ENCODE data around the gene DERA.
A peak's percentile ranks its signal among the peaks of the same experiment; 100 is the strongest.
"Not testable (repeated sequence)": the region's sequence is repeated elsewhere in the genome, so short reads cannot be mapped to it uniquely, and the experiment has no call there.

Gene DERA

DNA sequence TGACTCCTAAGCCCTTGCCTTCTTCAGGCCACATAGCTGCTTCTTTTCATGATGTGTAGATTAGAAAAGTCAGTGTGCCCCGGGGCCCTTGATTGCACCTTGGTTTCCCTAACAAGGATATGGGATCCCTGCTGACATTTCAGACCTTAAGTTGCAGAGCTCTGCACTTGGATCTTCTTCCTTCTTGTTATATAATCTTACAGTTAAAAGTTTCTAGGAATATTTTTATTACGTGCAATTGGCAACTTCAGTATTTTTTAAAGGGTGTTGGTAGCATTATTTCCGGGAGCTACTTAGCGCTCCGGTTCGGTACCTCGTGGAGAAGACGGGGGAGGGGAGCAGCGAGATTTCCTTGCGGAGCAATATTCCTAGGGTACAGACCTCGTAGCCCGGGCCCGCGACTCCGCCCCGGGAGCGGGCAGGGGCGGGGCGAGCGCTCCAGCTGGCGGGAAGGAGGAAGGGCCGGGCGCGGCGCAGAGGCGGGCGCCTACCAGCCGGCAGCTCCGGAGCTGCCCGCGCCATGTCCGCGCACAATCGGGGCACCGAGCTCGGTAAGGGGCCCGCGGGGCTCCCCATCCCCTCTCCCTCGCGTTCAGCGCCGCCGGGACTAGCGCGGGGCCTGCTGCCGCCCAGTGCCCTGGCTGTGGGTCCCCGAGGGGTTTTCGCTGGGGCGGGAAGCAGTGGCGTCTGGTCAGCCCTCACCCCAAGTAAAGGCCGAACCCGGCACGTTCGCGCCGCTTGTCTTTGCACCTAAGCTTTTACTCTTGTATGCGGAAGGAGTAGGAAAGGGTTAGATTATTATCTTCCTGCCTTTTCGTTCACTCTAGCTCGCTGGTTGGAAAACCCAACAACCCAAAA, at the start of gene DERA:
Gene DERA (plus strand): TSS at position 469 of the 858 bp plus-strand sequence. CDS start 52 bp downstream, at position 521.
- Histone ChIP-seq H3K27me3 (ENCODE audit: insufficient read depth, insufficient read length) (no peaks in the 10 kb centered on the region), H3K4me1 (ENCODE audit: insufficient read depth, insufficient read length) (no peaks in the 10 kb centered on the region), H3K9me3 (ENCODE audit: insufficient read depth, low read length) (no peaks in the 10 kb centered on the region), H3K36me3 (ENCODE audit: insufficient read depth, insufficient read length, low read length) (peaks cover 13% of the 10 kb centered on the region), H3K4me3 (ENCODE audit: insufficient read length, low read depth) (peak within 1 kb of the TSS; percentile 87), H3K9ac (ENCODE audit: insufficient read length, low read depth) (peak within 1 kb of the TSS; percentile 97)
- TF ChIP-seq ZNF274 (IDR thresholded peaks at IDR 0.05; ENCODE audit: low read depth, low read length) (no peak), SUZ12 (IDR thresholded peaks at IDR 0.05; ENCODE audit: extremely low read depth, insufficient read depth, insufficient read length) (no peak), YY1 (IDR thresholded peaks at IDR 0.05; ENCODE audit: insufficient read depth, insufficient read length) (no peak)
- peak; percentile 95 for DNase-seq (ENCODE audit: low read depth, low spot score)

DNA sequence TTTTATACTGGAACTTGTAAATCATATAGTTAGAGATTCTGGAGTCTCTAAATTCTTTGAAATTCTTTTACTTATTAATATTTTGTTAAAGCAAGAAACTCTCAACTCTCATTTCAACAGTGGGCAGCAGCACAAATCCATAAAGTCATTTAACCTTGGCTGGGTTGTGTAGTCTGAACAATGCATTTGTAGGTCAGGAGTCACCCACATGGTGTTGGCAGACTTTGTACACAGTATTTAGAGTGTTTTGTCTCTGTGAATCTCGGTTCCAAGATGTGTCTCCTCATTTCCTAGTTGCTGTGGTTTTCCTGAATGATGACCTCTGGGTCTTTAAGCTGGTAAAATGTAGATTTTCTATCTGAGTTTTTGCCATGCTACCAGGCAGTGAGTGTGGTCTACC, 49.7 kb upstream of the DERA start:
- Histone ChIP-seq H3K4me1 (ENCODE audit: insufficient read depth, insufficient read length) (no peaks in the 10 kb centered on the region), H3K27me3 (ENCODE audit: insufficient read depth, insufficient read length) (no peaks in the 10 kb centered on the region), H3K36me3 (ENCODE audit: insufficient read depth, insufficient read length, low read length) (no peaks in the 10 kb centered on the region), H3K9ac (ENCODE audit: insufficient read length, low read depth) (no peak overlapping the region), H3K4me3 (ENCODE audit: insufficient read length, low read depth) (no peak overlapping the region), H3K9me3 (ENCODE audit: insufficient read depth, low read length) (peaks cover 11% of the 10 kb centered on the region; the same call in 1 of the 2 replicates)
- no peak for DNase-seq (ENCODE audit: low read depth, low spot score)
- TF ChIP-seq YY1 (IDR thresholded peaks at IDR 0.05; ENCODE audit: insufficient read depth, insufficient read length) (no peak), SUZ12 (IDR thresholded peaks at IDR 0.05; ENCODE audit: extremely low read depth, insufficient read depth, insufficient read length) (no peak), ZNF274 (IDR thresholded peaks at IDR 0.05; ENCODE audit: low read depth, low read length) (no peak)

DNA sequence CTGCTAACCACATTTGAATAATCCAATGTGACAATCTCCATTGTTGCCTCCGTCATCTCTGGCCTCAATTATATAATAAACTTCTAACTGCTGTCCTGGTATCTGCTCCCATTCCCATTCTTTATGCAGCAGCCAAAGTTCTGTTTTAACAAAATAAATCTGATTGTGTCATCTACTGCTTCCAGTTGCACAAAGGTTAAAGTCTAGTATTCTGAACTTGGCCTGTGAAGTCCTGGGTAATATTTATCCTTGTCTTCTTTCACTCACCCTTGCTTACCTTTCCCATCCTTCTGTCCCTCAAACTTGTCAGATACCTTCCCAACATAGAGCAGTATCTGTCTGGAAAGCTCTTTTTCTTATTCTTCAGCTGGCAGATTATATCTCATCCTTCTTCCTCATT, 48.3 kb upstream of the DERA start:
- DNase-seq (ENCODE audit: low read depth, low spot score) = no peak
- Histone ChIP-seq H3K9me3 (ENCODE audit: insufficient read depth, low read length) (peaks cover 11% of the 10 kb centered on the region; the same call in 1 of the 2 replicates), H3K4me3 (ENCODE audit: insufficient read length, low read depth) (no peak overlapping the region), H3K36me3 (ENCODE audit: insufficient read depth, insufficient read length, low read length) (no peaks in the 10 kb centered on the region), H3K27me3 (ENCODE audit: insufficient read depth, insufficient read length) (no peaks in the 10 kb centered on the region), H3K9ac (ENCODE audit: insufficient read length, low read depth) (no peak overlapping the region), H3K4me1 (ENCODE audit: insufficient read depth, insufficient read length) (no peaks in the 10 kb centered on the region)
- TF ChIP-seq SUZ12 (IDR thresholded peaks at IDR 0.05; ENCODE audit: extremely low read depth, insufficient read depth, insufficient read length) = no peak
- no peak for TF ChIP-seq YY1 (IDR thresholded peaks at IDR 0.05; ENCODE audit: insufficient read depth, insufficient read length)
- no peak for TF ChIP-seq ZNF274 (IDR thresholded peaks at IDR 0.05; ENCODE audit: low read depth, low read length)

GRCh38 chr12:15863372-15863771, 47.8 kb upstream of the DERA start:
- no peak overlapping the region for H3K9ac ChIP-seq (ENCODE audit: insufficient read length, low read depth)
- no peaks in the 10 kb centered on the region for H3K4me1 ChIP-seq (ENCODE audit: insufficient read depth, insufficient read length)
- DNase-seq (ENCODE audit: low read depth, low spot score) = peak; percentile 47
- no peak overlapping the region for H3K4me3 ChIP-seq (ENCODE audit: insufficient read length, low read depth)
- H3K27me3 ChIP-seq (ENCODE audit: insufficient read depth, insufficient read length) = no peaks in the 10 kb centered on the region
- peaks cover 11% of the 10 kb centered on the region; the same call in 1 of the 2 replicates for H3K9me3 ChIP-seq (ENCODE audit: insufficient read depth, low read length)
- TF ChIP-seq YY1 (IDR thresholded peaks at IDR 0.05; ENCODE audit: insufficient read depth, insufficient read length) = no peak
- TF ChIP-seq ZNF274 (IDR thresholded peaks at IDR 0.05; ENCODE audit: low read depth, low read length) = no peak
- TF ChIP-seq SUZ12 (IDR thresholded peaks at IDR 0.05; ENCODE audit: extremely low read depth, insufficient read depth, insufficient read length) = no peak
- H3K36me3 ChIP-seq (ENCODE audit: insufficient read depth, insufficient read length, low read length) = no peaks in the 10 kb centered on the region

DNA sequence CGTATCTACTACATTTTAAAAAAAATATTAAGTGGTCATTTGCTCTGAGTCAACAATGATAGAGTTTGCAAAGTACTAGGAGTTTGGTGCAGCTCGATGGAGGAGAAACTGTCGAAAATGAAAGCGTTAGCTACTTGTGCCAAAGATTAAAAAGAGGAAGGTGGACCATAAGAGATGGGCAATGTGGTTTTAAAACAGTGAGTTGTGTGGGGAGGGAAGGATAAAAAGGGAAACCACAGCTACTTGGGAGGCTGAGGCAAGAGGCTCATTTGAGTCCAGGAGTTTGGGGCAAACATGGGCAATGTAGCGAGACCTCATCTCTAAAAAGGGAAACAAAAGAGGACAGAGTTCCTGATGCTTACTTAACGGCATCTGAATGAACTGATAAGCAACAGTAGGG, 47.1 kb upstream of the DERA start:
- no peak overlapping the region for H3K4me3 ChIP-seq (ENCODE audit: insufficient read length, low read depth)
- TF ChIP-seq YY1 (IDR thresholded peaks at IDR 0.05; ENCODE audit: insufficient read depth, insufficient read length) (no peak), SUZ12 (IDR thresholded peaks at IDR 0.05; ENCODE audit: extremely low read depth, insufficient read depth, insufficient read length) (no peak), ZNF274 (IDR thresholded peaks at IDR 0.05; ENCODE audit: low read depth, low read length) (no peak)
- no peaks in the 10 kb centered on the region for H3K36me3 ChIP-seq (ENCODE audit: insufficient read depth, insufficient read length, low read length)
- DNase-seq (ENCODE audit: low read depth, low spot score) = no peak
- H3K4me1 ChIP-seq (ENCODE audit: insufficient read depth, insufficient read length) = no peaks in the 10 kb centered on the region
- H3K9ac ChIP-seq (ENCODE audit: insufficient read length, low read depth) = no peak overlapping the region
- peaks cover 11% of the 10 kb centered on the region; the same call in 1 of the 2 replicates for H3K9me3 ChIP-seq (ENCODE audit: insufficient read depth, low read length)
- no peaks in the 10 kb centered on the region for H3K27me3 ChIP-seq (ENCODE audit: insufficient read depth, insufficient read length)

DNA sequence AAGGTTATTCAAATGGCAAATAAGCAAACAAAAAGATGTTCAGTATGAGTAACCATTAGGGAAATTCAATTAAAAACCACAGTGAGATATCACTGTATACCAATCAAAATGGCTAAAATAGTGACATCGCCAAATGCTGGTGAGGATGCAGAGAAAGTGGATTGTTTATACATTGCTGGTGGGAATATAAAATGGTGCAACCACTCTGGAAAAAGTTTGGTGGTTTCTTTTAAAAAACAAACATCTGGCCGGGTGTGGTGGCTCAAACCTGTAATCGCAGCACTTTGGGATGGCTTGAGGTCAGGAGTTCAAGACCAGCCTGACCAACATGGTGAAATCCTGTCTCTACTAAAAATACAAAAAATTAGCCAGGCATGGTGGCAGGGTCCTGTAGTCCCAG, 42.9 kb upstream of the DERA start:
- TF ChIP-seq SUZ12 (IDR thresholded peaks at IDR 0.05; ENCODE audit: extremely low read depth, insufficient read depth, insufficient read length) (no peak), ZNF274 (IDR thresholded peaks at IDR 0.05; ENCODE audit: low read depth, low read length) (no peak), YY1 (IDR thresholded peaks at IDR 0.05; ENCODE audit: insufficient read depth, insufficient read length) (no peak)
- no peak for DNase-seq (ENCODE audit: low read depth, low spot score)
- Histone ChIP-seq H3K27me3 (ENCODE audit: insufficient read depth, insufficient read length) (no peaks in the 10 kb centered on the region), H3K9me3 (ENCODE audit: insufficient read depth, low read length) (peaks cover 9% of the 10 kb centered on the region; the same call in 1 of the 2 replicates), H3K4me3 (ENCODE audit: insufficient read length, low read depth) (no peak overlapping the region), H3K9ac (ENCODE audit: insufficient read length, low read depth) (no peak overlapping the region), H3K36me3 (ENCODE audit: insufficient read depth, insufficient read length, low read length) (no peaks in the 10 kb centered on the region), H3K4me1 (ENCODE audit: insufficient read depth, insufficient read length) (no peaks in the 10 kb centered on the region)

- H3K9ac ChIP-seq (ENCODE audit: insufficient read length, low read depth) = no peak overlapping the region
These were observed 37.6 kb upstream of the DERA start for GRCh38 chr12:15873556-15873955.

GRCh38 chr12:15874556-15875145, 36.5 kb upstream of the DERA start:
- H3K9ac ChIP-seq (ENCODE audit: insufficient read length, low read depth); H3K27me3 ChIP-seq (ENCODE audit: insufficient read depth, insufficient read length); H3K4me1 ChIP-seq (ENCODE audit: insufficient read depth, insufficient read length); H3K36me3 ChIP-seq (ENCODE audit: insufficient read depth, insufficient read length, low read length); DNase-seq (ENCODE audit: low read depth, low spot score); H3K4me3 ChIP-seq (ENCODE audit: insufficient read length, low read depth): not testable (repeated sequence)
- peaks cover 18% of the 10 kb centered on the region; the same call in 1 of the 2 replicates for H3K9me3 ChIP-seq (ENCODE audit: insufficient read depth, low read length)

More at GRCh38 chr12:15873556-15873955, 37.6 kb upstream of the DERA start:
- H3K9me3 ChIP-seq (ENCODE audit: insufficient read depth, low read length) = peaks cover 18% of the 10 kb centered on the region; the same call in 1 of the 2 replicates
- no peak for DNase-seq (ENCODE audit: low read depth, low spot score)
- no peak overlapping the region for H3K4me3 ChIP-seq (ENCODE audit: insufficient read length, low read depth)
- no peaks in the 10 kb centered on the region for H3K27me3 ChIP-seq (ENCODE audit: insufficient read depth, insufficient read length)
- TF ChIP-seq YY1 (IDR thresholded peaks at IDR 0.05; ENCODE audit: insufficient read depth, insufficient read length) = no peak
- no peak for TF ChIP-seq SUZ12 (IDR thresholded peaks at IDR 0.05; ENCODE audit: extremely low read depth, insufficient read depth, insufficient read length)
- no peak for TF ChIP-seq ZNF274 (IDR thresholded peaks at IDR 0.05; ENCODE audit: low read depth, low read length)
- H3K36me3 ChIP-seq (ENCODE audit: insufficient read depth, insufficient read length, low read length) = no peaks in the 10 kb centered on the region
- H3K4me1 ChIP-seq (ENCODE audit: insufficient read depth, insufficient read length) = no peaks in the 10 kb centered on the region

Measured in NT2/D1 (cell line).